GM19395 (cell line): ENCODE results near the gene MRPL45.

Experiments used
- ATAC-seq: cut with Tn5 transposase; IDR thresholded peaks from one replicate; pipeline ENCODE4 v1.9.1; 2021; ENCODE audit warnings: mild to moderate bottlenecking, moderate library complexity; ENCODE audit not compliant: unreplicated experiment

The MRPL45 gene

GRCh38 chr17:38324772-38325171, 27.8 kb downstream of the MRPL45 start:
- no peak for ATAC-seq

GRCh38 chr17:38325221-38325851, 28.4 kb downstream of the MRPL45 start:
- ATAC-seq = no peak

DNA sequence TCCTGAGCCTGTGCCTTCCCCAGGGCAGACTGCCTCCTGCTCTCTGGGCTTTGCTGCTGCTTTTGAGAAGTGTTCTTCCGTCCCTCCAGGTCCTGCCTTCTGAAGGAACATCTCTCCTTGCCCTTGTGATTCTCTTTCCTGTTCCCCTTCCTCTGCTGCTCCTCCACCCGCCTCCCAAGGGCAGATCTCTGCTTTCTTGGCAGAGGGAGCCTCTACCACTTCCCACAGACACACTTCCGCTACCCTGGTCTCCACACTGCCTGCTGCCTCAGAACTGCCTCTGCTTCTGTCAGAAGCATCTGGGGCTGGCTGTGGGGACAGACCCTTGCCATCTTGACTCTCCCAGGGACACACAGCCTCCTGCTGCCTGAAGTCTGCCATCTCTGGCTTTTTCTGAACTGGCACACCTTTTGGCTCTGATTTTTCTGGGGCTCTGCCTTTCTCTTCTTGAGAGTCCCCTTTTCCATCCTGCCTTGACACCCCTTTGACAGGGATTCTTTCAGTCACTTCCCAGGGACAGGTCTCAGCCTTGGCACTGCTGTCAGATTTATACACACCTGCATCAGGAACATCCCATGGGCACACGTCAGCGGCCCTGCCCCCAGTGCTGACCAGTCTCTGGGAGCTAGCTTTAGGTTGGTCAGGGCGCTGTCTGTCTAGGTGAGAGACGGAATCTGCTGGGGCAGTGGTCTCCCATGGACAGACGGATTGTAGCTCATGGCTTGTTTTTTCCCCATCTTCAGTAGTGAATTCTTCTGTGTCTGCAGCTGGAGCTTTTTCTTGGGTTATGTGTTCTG, 30.2 kb downstream of the MRPL45 start:
- ATAC-seq = no peak

GRCh38 chr17:38327936-38328335, 31.0 kb downstream of the MRPL45 start:
- no peak for ATAC-seq

GRCh38 chr17:38328620-38329019, 31.7 kb downstream of the MRPL45 start:
- ATAC-seq = no peak

DNA sequence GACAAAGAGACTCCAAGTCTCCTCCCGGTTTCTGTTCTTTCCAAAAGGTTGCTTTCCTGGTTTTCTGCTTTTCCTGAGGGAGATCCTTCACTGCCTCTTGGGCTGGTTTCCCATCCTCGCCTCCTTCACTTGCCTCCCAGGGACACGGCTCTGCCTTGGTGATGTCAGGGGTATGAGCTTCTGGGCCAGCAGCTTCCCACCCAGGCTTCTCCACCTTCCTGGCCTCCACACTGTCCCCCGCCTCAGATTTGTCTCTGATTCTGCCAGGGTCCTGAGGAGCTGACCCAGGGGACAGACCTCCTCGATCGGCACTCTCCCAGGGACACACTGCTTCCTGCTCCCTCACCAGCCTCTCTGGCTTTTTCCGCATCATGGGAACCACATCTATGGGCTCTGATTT, 32.3 kb downstream of the MRPL45 start:
- no peak for ATAC-seq

DNA sequence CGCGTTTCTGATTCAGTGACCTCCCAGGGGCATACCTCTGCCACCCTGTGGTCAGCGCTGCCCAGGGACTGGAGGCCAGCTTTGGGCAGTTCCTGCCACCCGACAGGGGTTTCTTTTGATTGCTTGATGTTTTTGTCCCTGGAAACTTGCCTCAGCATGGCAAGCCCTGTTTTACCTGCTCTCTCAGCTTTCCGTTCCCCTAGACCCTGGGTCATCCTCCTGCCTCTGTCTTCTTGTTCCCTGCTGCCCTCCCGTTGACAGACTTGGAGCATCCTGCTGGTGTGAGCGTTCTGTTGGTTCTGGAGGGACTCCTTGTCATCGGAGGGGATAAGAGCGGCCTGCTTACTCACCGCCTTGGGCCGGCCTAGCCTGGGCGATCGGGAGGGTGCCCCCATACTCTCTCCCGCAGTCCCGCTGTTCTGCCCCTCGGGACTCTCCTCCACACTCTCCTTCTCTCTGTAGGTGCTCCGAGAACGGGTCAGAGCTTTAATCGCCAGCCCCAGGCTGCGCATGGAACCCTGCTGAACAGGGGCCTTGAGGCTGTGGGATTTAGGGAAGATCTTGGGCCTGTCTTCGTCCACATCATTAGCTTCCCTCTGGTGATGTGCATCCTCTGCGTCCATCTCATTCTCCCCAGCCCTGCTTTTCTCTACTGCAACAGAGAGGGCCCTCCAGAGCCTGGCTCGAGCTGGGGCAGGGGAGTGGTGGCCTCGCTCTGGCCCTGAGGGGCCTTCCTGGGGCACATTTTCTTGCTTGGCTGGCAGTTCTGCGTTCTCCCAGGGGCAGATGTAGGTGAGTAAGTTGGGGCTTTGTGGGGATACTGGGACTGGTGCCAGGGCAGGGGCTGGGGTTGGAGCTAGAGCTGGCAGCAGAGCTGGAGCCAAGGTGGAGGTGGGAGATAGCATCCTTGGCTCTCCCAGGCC, 33.1 kb downstream of the MRPL45 start:
- no peak for ATAC-seq

DNA sequence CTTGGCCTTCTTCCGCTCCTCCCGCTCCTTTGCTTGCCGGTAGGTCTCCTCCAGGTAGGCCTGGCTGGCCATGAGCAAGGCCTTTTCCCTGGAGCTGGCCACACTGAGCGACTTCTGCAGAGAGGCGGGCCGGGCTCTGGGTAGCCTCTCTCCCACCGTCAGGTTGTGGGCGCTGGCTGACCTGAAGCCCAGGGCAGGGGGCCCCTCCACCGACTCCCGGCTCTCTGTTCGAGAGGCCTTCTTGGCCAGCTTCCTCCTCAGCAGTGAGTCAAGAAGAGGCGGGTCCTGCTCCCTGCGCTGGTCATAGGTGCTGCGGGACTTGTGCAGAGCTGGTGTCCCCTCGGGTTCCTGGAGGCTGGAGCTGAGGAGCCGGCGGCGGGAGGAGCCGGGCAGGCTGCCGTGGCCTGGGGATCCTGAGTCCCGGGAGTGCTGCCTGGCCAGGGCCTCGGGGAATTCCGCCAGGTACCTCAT, 34.0 kb downstream of the MRPL45 start:
- no peak for ATAC-seq

DNA sequence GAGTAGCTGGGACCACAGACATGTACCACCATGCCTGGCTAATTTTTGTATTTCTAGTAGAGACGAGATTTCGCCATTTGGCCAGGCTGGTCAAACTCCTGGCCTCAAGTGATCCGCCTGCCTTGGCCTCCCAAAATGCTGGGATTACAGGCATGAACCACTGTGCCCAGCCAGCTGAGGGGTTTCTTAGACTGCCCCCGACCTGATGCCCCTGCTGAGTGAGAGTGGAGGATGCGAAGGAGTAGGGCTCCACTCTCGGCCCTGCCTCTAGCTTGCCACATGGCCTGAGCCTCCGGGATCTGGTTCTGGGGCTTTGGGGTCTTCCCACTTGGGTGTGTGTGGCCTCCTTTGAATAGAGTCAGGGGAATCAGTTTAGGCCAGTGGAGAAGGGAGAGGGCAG, 35.8 kb downstream of the MRPL45 start:
- no peak for ATAC-seq

GRCh38 chr17:38333635-38334295, 36.8 kb downstream of the MRPL45 start:
- ATAC-seq = no peak

DNA sequence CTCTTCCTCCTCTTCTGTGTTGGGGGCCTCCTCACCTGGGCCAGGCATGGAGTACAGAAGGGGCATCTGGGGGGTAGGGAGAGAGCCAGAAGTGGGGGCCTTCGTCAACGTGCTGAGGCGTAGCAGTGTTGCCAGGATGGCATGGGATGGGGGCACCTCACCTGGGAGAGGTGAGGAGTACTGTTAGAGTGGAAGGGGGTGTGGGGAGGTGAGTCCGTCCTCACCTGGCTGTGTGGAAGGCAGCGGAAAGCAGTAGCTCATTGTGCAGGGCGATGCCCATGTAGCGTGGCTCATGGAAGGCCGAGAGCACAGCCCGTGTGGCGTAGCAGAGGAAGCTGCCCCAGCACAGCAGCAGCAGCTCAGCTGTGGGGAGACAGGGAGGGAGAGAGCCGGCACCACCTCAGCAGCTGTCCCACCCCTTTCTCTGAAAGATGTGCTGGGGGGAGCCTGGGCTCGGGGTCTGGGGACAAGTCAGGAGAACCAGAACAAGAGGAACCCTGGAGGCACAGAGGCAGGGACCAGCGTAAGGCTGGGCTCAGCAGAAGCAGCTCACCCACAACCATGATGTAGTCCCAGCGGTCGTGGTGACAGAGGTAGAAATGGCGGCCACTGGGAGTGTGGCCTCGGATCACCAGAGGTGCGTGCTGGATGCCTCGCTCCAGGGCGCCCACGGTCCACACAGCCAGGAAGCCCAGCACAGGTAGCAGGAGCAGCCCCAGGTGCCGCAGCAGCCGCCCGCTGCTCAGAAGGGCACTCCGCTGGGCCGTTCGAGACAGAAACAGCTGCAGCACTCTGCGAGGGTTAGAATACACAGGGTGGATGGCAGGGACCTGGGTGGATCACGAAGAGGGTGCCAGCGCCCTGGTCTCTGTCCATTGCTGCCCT, 37.8 kb downstream of the MRPL45 start:
- ATAC-seq = no peak

GRCh38 chr17:38336838-38337237, 39.9 kb downstream of the MRPL45 start:
- no peak for ATAC-seq

- no peak for ATAC-seq
These were observed 41.1 kb downstream of the MRPL45 start for GRCh38 chr17:38338053-38338452.

- ATAC-seq = no peak
These were observed 41.6 kb downstream of the MRPL45 start for GRCh38 chr17:38338535-38338934.

- ATAC-seq = no peak
These were observed 42.9 kb downstream of the MRPL45 start for GRCh38 chr17:38339891-38340290.

GRCh38 chr17:38341035-38341721, 44.2 kb downstream of the MRPL45 start:
- ATAC-seq = no peak

GRCh38 chr17:38342886-38343607, 46.1 kb downstream of the MRPL45 start:
- no peak for ATAC-seq

DNA sequence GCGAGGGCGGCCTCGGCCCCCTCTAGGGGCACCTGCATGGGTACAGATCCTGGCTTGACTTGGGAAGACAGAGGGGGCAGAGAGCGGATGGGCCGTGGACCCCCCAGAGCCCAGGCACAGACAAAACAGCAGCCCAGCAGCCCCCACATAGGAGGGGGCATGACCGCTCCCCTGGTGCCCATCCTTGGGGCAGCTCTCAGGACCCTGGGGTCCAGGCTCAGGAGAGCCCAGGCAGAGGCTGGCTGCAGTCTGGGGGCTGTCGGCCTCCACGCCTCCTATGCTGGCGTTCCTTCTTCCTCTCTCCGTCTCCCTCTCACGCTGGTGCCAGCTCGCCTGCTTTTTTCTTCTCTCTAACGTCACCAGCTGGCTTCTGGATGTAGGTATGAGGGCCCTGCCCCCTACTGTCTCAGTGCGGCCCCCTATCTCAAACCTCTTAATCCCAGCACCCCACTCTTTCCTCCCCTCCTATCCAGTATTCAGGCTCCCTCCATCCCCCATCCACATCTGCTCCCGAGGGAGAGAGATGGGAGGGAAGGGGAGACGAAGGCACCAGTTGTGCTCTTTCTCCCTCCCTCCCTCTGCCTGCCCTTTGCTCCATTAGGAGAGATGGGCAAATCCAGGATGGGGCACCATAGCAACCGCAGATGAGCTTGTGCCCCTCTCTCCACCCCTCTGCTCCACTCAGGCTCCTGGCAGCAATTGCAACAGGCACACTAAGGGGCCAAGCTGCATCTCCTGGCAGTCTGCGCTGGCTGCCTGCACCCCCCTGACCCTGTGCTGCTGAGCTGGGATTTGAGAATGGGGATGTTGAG, 46.8 kb downstream of the MRPL45 start, which contains the start of gene GPR179:
Gene GPR179, minus strand, starts transcription at position 349 of the 812 bp plus-strand sequence. Its CDS starts 167 bp downstream, at position 182.
- no peak for ATAC-seq
